Measurements from ENCODE around the gene DOK7. TPM values are rescaled to one million over a fixed set of nuclear protein-coding genes. Genes with fewer than 3 reads are reported as not detected.

Gene DOK7
- total and polyA plus RNA-seq, 2 experiments from 2014 or later = 0.23 to 1.8 TPM

DNA sequence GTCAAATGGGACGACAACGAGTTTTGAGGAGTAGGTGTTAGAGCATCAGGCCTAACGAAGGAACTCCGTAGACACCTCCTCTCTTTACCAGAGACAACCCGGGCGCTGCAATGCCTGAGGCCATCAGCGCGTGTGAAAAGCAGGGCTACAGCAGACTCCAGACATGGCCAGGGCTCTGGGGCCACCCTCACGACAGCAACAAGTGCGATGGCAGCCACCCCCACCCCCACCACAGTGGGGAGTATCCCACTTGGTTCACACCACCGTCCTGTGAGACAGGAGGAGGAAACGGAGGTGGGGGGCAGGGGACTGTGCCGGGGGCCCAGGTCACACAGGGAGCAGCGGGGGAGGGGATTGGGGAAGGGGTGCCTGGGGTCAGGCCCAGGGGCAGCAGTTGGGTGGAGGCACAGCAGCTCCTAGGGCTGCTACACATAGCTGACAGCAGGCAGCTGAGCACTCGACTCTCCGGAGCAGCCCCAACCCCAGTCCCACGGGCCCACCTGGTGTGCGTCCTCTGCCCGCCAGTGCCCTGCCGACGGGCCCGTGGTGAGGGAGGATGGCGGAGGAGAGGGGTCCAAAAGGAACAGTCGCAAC, 60.6 kb downstream of the DOK7 start:
- peaks cover 28% of the 10 kb centered on the region for H3K79me2 ChIP-seq
- TF ChIP-seq EZH2 (IDR thresholded peaks at IDR 0.05; ENCODE audit: borderline replicate concordance) (no peak), EZH2phosphoT487 (IDR thresholded peaks at IDR 0.05; ENCODE audit: low read depth, severe bottlenecking, unreplicated experiment) (no peak)
- TF ChIP-seq, protein P1, sequence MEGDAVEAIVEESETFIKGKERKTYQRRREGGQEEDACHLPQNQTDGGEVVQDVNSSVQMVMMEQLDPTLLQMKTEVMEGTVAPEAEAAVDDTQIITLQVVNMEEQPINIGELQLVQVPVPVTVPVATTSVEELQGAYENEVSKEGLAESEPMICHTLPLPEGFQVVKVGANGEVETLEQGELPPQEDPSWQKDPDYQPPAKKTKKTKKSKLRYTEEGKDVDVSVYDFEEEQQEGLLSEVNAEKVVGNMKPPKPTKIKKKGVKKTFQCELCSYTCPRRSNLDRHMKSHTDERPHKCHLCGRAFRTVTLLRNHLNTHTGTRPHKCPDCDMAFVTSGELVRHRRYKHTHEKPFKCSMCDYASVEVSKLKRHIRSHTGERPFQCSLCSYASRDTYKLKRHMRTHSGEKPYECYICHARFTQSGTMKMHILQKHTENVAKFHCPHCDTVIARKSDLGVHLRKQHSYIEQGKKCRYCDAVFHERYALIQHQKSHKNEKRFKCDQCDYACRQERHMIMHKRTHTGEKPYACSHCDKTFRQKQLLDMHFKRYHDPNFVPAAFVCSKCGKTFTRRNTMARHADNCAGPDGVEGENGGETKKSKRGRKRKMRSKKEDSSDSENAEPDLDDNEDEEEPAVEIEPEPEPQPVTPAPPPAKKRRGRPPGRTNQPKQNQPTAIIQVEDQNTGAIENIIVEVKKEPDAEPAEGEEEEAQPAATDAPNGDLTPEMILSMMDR (IDR thresholded peaks at IDR 0.05; ENCODE audit: poor library complexity) = no peak
- no peaks in the 10 kb centered on the region for H3K36me3 ChIP-seq (replicated peaks; ENCODE audit: insufficient read depth, low read depth)
- H3K4me2 ChIP-seq = no peak overlapping the region
- no peaks in the 10 kb centered on the region for H3K9me3 ChIP-seq (ENCODE audit: low read depth)
- no peaks in the 10 kb centered on the region for H3K27me3 ChIP-seq
- 93% methylated on average over 18 of the region's 24 CpGs for WGBS (ENCODE audit: low lambda C conversion rate, missing lambda C conversion rate)
- DNase-seq (ENCODE audit: low spot score) = no peak
- no peaks in the 10 kb centered on the region for H3K4me1 ChIP-seq (ENCODE audit: insufficient read depth)
- no peak overlapping the region for H3K4me3 ChIP-seq
- peaks cover 27% of the 10 kb centered on the region for H4K20me1 ChIP-seq (ENCODE audit: insufficient read depth, poor library complexity, severe bottlenecking)
- H3K27ac ChIP-seq = no peak overlapping the region
- H3K9me2 ChIP-seq (replicated peaks; ENCODE audit: insufficient read depth) = no peaks in the 10 kb centered on the region
- no peak overlapping the region for H2AFZ ChIP-seq

- Histone ChIP-seq H3K27me3 (no peaks in the 10 kb centered on the region), H3K9me2 (replicated peaks; ENCODE audit: insufficient read depth) (no peaks in the 10 kb centered on the region), H3K4me2 (no peak overlapping the region), H3K27ac (no peak overlapping the region), H3K4me1 (ENCODE audit: insufficient read depth) (no peaks in the 10 kb centered on the region), H2AFZ (no peak overlapping the region), H4K20me1 (ENCODE audit: insufficient read depth, poor library complexity, severe bottlenecking) (peaks cover 32% of the 10 kb centered on the region), H3K4me3 (no peak overlapping the region), H3K9me3 (ENCODE audit: low read depth) (no peaks in the 10 kb centered on the region), H3K79me2 (peaks cover 34% of the 10 kb centered on the region), H3K36me3 (replicated peaks; ENCODE audit: insufficient read depth, low read depth) (no peaks in the 10 kb centered on the region)
- no peak for DNase-seq (ENCODE audit: low spot score)
- no peak for TF ChIP-seq EZH2 (IDR thresholded peaks at IDR 0.05; ENCODE audit: borderline replicate concordance)
- no peak for TF ChIP-seq EZH2phosphoT487 (IDR thresholded peaks at IDR 0.05; ENCODE audit: low read depth, severe bottlenecking, unreplicated experiment)
- TF ChIP-seq, protein P1 (IDR thresholded peaks at IDR 0.05; ENCODE audit: poor library complexity) = no peak
- 95% methylated on average over 7 of the region's 8 CpGs for WGBS (ENCODE audit: low lambda C conversion rate, missing lambda C conversion rate)
These were observed 61.2 kb downstream of the DOK7 start for GRCh38 chr4:3524349-3524748.

DNA sequence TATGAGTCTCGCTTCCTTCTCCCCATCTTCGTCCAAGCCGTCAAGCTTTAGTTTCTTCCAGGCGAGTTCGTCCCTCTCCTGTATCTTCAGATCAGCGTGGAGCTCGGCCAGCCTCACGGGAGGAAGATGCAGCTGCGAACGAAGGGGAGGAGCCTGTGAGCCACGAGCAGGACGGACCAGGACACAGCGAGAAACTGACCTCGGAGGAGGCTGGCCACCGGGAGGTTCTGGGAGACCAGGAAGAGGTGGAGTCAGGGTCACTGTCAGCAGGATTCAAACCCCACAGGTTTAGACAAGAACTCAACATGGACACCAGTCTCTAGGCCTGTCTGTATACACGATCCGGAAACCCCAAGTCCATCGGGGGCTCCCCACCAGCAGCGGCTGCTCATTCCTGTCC, 61.8 kb downstream of the DOK7 start:
- Histone ChIP-seq H3K4me1 (ENCODE audit: insufficient read depth) (no peaks in the 10 kb centered on the region), H3K4me3 (no peak overlapping the region), H3K9me3 (ENCODE audit: low read depth) (no peaks in the 10 kb centered on the region), H3K9me2 (replicated peaks; ENCODE audit: insufficient read depth) (no peaks in the 10 kb centered on the region), H3K4me2 (no peak overlapping the region), H3K27me3 (no peaks in the 10 kb centered on the region), H4K20me1 (ENCODE audit: insufficient read depth, poor library complexity, severe bottlenecking) (peaks cover 38% of the 10 kb centered on the region), H3K27ac (no peak overlapping the region), H2AFZ (no peak overlapping the region), H3K36me3 (replicated peaks; ENCODE audit: insufficient read depth, low read depth) (no peaks in the 10 kb centered on the region), H3K79me2 (peaks cover 40% of the 10 kb centered on the region)
- DNase-seq (ENCODE audit: low spot score) = no peak
- TF ChIP-seq EZH2phosphoT487 (IDR thresholded peaks at IDR 0.05; ENCODE audit: low read depth, severe bottlenecking, unreplicated experiment) (no peak), EZH2 (IDR thresholded peaks at IDR 0.05; ENCODE audit: borderline replicate concordance) (no peak)
- TF ChIP-seq, protein P1 (IDR thresholded peaks at IDR 0.05; ENCODE audit: poor library complexity) = no peak
- 89% methylated on average over 19 of the region's 19 CpGs for WGBS (ENCODE audit: low lambda C conversion rate, missing lambda C conversion rate)

All from hepatocyte (in vitro differentiated cells).